Sciatic nerve (tissue), 2 donors: Measurements from ENCODE around the gene THSD7A. TPM values are rescaled to one million over a fixed set of nuclear protein-coding genes. Genes with fewer than 3 reads are reported as not detected.

ENCODE experiments used
- ATAC-seq: fragments of 200-7000 bp; cut with Tn5 transposase; one replicate; pipeline ENCODE4 v1.9.1; 2020; ENCODE audit warnings: mild to moderate bottlenecking, moderate library complexity
- DNase-seq: peaks from one replicate; pipeline ENCODE4 v3.0.0-alpha.2; 2020; ENCODE audit warnings: low spot score
- intact Hi-C: fragments of 100-400 bp; cut with DNase I; formaldehyde crosslinking; loops from one replicate; pipeline ENCODE4 v1.14.2; 2022
- total RNA-seq: library from RNA; stranded (reverse); fragmentation: NEBNext Ultra II Directional; extraction: Animal tissue kit (Norgen Biotek cat#: 25700); gene quantifications from one replicate; pipeline ENCODE4 v1.2.1, GENCODE V29; 2021
- donor health status: DM: no; HTN: no; CAD: no.
- donor health status: DM: no; HTN: no; CAD: no.

Gene THSD7A
- total RNA-seq, 1 donor from 2014 or later: 30.9 TPM

DNA sequence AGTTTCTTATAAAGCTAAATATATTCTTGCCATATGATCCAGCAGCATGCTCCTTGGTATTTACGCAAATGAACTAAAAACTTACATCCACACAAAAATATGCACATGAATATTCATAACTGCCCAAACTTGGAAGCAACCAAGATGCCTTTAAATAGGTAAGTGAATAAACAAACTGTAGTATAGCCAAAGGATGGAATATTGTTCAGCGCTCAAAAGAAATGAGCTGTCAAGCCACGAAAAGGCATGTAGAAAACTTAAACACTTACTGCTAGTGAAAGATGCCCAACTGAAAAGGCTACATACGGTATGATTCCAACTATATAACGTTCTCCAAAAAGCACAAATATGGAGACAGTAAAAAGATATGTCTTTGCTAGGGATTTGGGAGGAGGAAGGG, 12.7 kb downstream of the THSD7A start:
- ATAC-seq: no peak
- no peak for DNase-seq
- intact Hi-C loops: no loop called here

- DNase-seq (no peak), ATAC-seq (no peak)
- intact Hi-C loops: no loop called here
Observed at GRCh38 chr7:11818281-11818680, 13.7 kb downstream of the THSD7A start.

- intact Hi-C loops: no loop called here
- no peak for ATAC-seq
- no peak for DNase-seq
Observed at GRCh38 chr7:11817111-11817740, 14.8 kb downstream of the THSD7A start.

- intact Hi-C loops: no loop called here
- ATAC-seq (no peak), DNase-seq (no peak)
Observed at GRCh38 chr7:11811709-11812108, 20.3 kb downstream of the THSD7A start.

- DNase-seq (no peak), ATAC-seq (no peak)
- intact Hi-C loops: no loop called here
Observed at GRCh38 chr7:11810043-11810625, 21.9 kb downstream of the THSD7A start.

- no peak for ATAC-seq
- intact Hi-C loops: no loop called here
Observed at GRCh38 chr7:11807000-11807399, 25.0 kb downstream of the THSD7A start.

GRCh38 chr7:11804621-11805020, 27.4 kb downstream of the THSD7A start:
- ATAC-seq (no peak), DNase-seq (no peak)
- intact Hi-C loops: no loop called here

More at GRCh38 chr7:11807000-11807399, 25.0 kb downstream of the THSD7A start:
- no peak for DNase-seq

DNA sequence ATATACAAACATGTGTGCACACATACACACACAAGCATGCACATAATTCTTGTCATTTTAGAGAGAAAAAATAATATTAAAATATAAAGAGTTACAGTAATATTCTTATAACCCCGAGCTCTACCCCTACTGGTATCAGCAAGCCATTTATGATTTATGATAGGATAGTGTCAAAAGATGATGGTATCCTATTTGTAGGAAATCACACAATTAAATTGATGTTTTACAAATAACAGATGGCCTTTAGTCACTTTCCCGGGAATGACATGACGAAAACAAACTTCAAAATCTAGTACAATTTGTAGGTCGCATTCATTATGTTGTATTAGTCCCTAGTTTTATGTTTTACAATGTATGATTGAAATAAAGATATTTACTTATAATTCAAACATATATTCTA, 36.8 kb downstream of the THSD7A start:
- intact Hi-C loops: no loop called here
- no peak for DNase-seq
- ATAC-seq: no peak

DNA sequence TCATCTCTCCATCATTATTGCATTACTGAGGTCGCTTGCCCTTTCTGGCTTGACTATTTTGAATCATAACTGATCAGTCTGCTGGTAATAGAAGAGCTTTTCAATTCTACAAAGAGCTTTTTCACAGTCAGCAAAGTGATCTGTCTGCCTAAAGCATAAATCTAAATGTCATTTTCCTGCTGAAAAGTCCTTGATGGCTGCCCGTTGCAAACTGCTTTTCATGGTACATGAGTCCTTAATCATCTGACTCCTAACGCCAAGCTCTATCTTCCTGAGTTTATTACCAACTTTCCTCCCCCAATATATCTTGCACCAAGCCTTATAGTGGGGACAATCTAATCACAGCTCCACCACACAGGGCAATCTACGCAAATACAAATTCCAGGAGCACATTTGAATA, 39.8 kb downstream of the THSD7A start:
- intact Hi-C loops: no loop called here
- ATAC-seq: no peak
- DNase-seq: no peak

DNA sequence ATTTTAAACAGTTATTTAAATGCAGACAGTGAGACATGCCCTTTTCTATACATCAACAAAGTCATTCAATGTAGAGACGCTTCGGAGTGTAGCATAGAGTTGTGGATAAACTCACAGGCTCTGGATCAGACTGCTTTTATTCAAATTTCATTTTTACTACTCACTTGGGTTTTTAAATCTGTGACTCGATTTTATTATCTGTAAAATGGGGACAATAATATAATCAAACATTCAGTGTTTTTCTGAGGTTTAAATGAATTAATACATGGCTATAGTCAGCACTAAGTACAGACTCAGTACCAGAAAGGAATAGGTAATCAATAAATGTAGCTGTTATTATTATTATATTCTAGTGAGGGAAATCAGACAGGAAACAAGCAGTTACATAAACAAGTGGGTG, 43.4 kb downstream of the THSD7A start:
- intact Hi-C loops: no loop called here
- ATAC-seq (no peak), DNase-seq (no peak)

DNA sequence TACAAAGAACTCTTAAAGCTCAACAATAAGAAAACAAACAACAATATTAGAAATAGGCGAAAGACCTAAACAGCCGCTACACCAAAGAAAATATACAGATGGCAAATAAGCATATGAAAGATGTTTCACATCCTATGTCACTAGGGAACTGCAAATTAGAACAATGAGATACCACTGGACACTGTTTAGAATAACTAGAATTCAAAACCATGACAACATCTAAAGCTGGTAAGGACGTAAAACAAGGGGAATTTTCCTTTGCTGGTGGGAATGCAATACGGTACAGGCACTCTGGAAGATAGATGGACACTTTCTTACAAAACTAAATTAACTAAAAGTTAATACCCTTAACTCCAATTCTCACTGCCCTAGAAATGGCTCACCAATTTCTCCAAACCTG, 44.5 kb downstream of the THSD7A start:
- intact Hi-C loops: no loop called here
- ATAC-seq (no peak), DNase-seq (no peak)

DNA sequence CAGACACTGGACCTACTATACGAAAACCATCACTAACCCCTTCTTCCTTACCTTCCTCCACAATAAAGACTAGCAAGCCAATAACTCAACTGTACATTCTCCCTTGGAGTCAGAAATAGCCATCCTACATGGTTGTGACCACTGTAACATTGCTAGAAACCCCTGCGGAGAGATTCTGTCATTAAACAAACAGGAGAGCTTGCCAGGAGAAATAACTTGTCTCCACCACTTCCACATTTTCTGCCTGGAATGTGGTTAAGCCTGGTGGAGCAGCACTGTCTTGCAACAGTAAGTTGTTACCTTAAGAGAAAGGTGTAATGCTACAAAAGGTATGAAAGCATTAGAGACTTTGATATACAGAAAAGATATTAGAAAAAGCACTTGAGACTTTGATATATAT, 45.8 kb downstream of the THSD7A start:
- DNase-seq: no peak

GRCh38 chr7:11784769-11785536, 47.0 kb downstream of the THSD7A start:
- intact Hi-C loops: no loop called here
- DNase-seq (no peak), ATAC-seq (no peak)

More for the DNA sequence above, 45.8 kb downstream of the THSD7A start:
- no peak for ATAC-seq
- intact Hi-C loops: no loop called here

- no peak for ATAC-seq
- no peak for DNase-seq
- intact Hi-C loops: no loop called here
Observed at GRCh38 chr7:11779864-11780674, 51.9 kb downstream of the THSD7A start.

- intact Hi-C loops: no loop called here
- DNase-seq: no peak
- no peak for ATAC-seq
Observed at GRCh38 chr7:11776039-11776438, 56.0 kb downstream of the THSD7A start.

DNA sequence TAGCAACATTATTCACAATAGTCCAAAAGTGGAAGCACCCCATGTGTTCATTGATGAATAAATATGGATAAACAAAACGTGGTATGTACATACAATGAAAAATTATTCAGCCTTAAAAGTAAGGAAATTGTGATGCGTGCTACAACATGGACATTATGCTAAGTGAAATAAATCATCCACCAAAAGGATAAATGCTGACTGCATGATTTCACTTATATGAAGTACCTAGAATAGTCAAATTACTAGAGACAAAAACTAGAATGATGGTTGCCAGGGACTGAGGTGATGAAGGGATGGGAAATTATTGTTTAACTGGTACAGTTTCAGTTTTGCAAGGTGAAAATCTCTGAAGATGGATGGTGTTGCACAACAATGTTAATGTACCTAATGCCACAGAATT, 56.6 kb downstream of the THSD7A start:
- no peak for ATAC-seq
- no peak for DNase-seq
- intact Hi-C loops: no loop called here

GRCh38 chr7:11768263-11768662, 63.7 kb downstream of the THSD7A start:
- DNase-seq (no peak), ATAC-seq (no peak)
- intact Hi-C loops: no loop called here

- ATAC-seq (no peak), DNase-seq (no peak)
- intact Hi-C loops: no loop called here
Observed at GRCh38 chr7:11767148-11767547, 64.8 kb downstream of the THSD7A start.

- DNase-seq (no peak), ATAC-seq (no peak)
- intact Hi-C loops: no loop called here
Observed at GRCh38 chr7:11760372-11760771, 71.6 kb downstream of the THSD7A start.
